ENCODE data around the gene ZNF738.

ZNF738 gene

GRCh38 chr19:21402303-21402985, 43.6 kb downstream of the ZNF738 start:
- H3K27me3 ChIP-seq = no peaks in the 10 kb centered on the region
- H3K9me3 ChIP-seq = no peaks in the 10 kb centered on the region
- no peaks in the 10 kb centered on the region for H3K4me1 ChIP-seq
- H3K4me3 ChIP-seq (ENCODE audit: low read depth, low read length) = no peak overlapping the region
- H3K36me3 ChIP-seq = peaks cover 2% of the 10 kb centered on the region
- no peak for DNase-seq
- TF ChIP-seq CTCF (IDR thresholded peaks at IDR 0.05; ENCODE audit: low read depth, low read length) = no peak

GRCh38 chr19:21410166-21410565, 51.4 kb downstream of the ZNF738 start:
- no peaks in the 10 kb centered on the region for H3K27me3 ChIP-seq
- H3K4me1 ChIP-seq = no peaks in the 10 kb centered on the region
- no peak for DNase-seq
- TF ChIP-seq CTCF (IDR thresholded peaks at IDR 0.05; ENCODE audit: low read depth, low read length) = no peak
- no peak overlapping the region for H3K4me3 ChIP-seq (ENCODE audit: low read depth, low read length)
- peaks cover 4% of the 10 kb centered on the region; the same call in 1 of the 2 replicates for H3K9me3 ChIP-seq
- H3K36me3 ChIP-seq = no peaks in the 10 kb centered on the region; the same call in 1 of the 2 replicates

- H3K4me3 ChIP-seq (ENCODE audit: low read depth, low read length) = no peak overlapping the region
- no peak for TF ChIP-seq CTCF (IDR thresholded peaks at IDR 0.05; ENCODE audit: low read depth, low read length)
Measured at GRCh38 chr19:21422244-21422643, 63.4 kb downstream of the ZNF738 start.

GRCh38 chr19:21423057-21424041, 64.5 kb downstream of the ZNF738 start:
- Histone ChIP-seq H3K4me3 (ENCODE audit: low read depth, low read length) (no peak overlapping the region), H3K27me3 (no peaks in the 10 kb centered on the region), H3K36me3 (no peaks in the 10 kb centered on the region), H3K4me1 (no peaks in the 10 kb centered on the region), H3K9me3 (no peaks in the 10 kb centered on the region)
- TF ChIP-seq CTCF (IDR thresholded peaks at IDR 0.05; ENCODE audit: low read depth, low read length) = no peak
- no peak for DNase-seq

More at GRCh38 chr19:21422244-21422643, 63.4 kb downstream of the ZNF738 start:
- no peak for DNase-seq
- H3K36me3 ChIP-seq = no peaks in the 10 kb centered on the region
- no peaks in the 10 kb centered on the region for H3K4me1 ChIP-seq
- no peaks in the 10 kb centered on the region for H3K9me3 ChIP-seq
- H3K27me3 ChIP-seq = no peaks in the 10 kb centered on the region

All from BE2C (cell line).